AG09319 (cell line): Measurements from ENCODE around the gene TUBGCP6.

Experiments
- DNase-seq: peaks from one replicate; pipeline ENCODE4 v3.0.0-alpha.2; 2010; ENCODE audit warnings: low read depth; ENCODE audit errors: extremely low read depth
- CTCF ChIP-seq: IDR thresholded peaks from 2 replicates; pipeline ENCODE4 v1.5.1; 2011; ENCODE audit warnings: low read depth, mild to moderate bottlenecking, inconsistent platforms, low read length, moderate library complexity

TUBGCP6 gene

DNA sequence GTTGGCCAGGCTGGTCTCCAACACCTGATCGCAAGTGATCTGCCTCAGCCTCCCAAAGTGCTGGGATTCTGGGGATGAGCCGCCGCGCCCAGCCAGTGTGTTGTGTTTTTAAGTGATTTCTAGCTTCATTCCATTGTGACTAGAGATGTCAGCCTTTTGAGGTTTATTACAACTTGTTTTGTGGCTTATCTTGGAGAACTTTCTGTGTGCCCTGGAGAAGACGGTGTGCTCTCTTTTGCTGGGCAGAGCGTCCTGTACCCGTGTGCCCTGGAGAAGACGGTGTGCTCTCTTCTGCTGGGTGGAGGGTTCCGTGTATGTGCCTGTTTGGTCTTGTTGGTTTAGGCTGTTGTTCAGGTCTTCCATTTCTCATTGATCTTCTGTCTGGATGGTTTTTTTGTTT, 31.6 kb downstream of the TUBGCP6 start:
- no peak for TF ChIP-seq CTCF
- DNase-seq: no peak

- no peak for DNase-seq
- TF ChIP-seq CTCF: no peak
Measured at GRCh38 chr22:50211147-50211546, 33.7 kb downstream of the TUBGCP6 start.

GRCh38 chr22:50210378-50211139, 34.3 kb downstream of the TUBGCP6 start:
- no peak for TF ChIP-seq CTCF

GRCh38 chr22:50209893-50210292, 34.9 kb downstream of the TUBGCP6 start:
- TF ChIP-seq CTCF: peak; percentile 91
- DNase-seq: peak; percentile 28

More at GRCh38 chr22:50210378-50211139, 34.3 kb downstream of the TUBGCP6 start:
- no peak for DNase-seq

- DNase-seq: no peak
- TF ChIP-seq CTCF: no peak
Measured at GRCh38 chr22:50208939-50209892, 35.6 kb downstream of the TUBGCP6 start.

DNA sequence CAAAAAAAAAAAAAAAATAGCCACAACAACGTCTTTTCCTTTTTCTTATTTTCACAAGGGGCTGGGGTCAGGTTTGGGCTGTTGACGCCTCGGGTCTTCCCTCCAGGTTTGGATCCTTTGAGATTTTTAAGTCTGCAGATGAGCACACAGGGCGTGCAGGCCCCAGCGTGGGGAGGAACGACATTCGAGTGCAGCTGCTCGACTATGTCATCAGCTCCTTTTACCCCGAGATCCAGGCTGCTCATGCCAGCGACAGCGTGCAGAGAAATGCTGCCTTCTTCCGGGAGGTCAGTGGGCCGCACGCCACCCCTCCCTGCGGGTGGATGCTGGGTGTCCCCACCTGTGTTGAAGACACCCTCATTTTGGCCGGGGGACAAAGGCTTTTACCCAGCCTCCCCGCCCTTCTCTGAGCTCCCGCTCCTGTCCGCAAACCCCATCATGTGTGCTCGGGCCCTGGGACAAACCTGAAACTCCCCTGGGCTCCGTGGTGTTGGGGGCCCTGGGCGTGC, 36.3 kb downstream of the TUBGCP6 start:
- TF ChIP-seq CTCF: no peak
- no peak for DNase-seq
